ENCODE data around the gene EXOC4. TPM values are rescaled to one million over a fixed set of nuclear protein-coding genes. Genes with fewer than 3 reads are reported as not detected.

Gene EXOC4
- total RNA-seq, 1 donor from 2014 or later = 41.3 TPM

GRCh38 chr7:133735222-133735621, 482.3 kb downstream of the EXOC4 start:
- no peak for TF ChIP-seq CTCF (conservative IDR thresholded peaks at IDR 0.05; ENCODE audit: low read depth, low read length)
- DNase-seq (ENCODE audit: low read depth) = no peak
- H3K4me3 ChIP-seq (ENCODE audit: low read depth, low read length) = no peak overlapping the region

GRCh38 chr7:133739817-133740216, 486.9 kb downstream of the EXOC4 start:
- no peak for DNase-seq (ENCODE audit: low read depth)
- TF ChIP-seq CTCF (conservative IDR thresholded peaks at IDR 0.05; ENCODE audit: low read depth, low read length) = no peak
- H3K4me3 ChIP-seq (ENCODE audit: low read depth, low read length) = no peak overlapping the region

- TF ChIP-seq CTCF (conservative IDR thresholded peaks at IDR 0.05; ENCODE audit: low read depth, low read length) = no peak
- no peak overlapping the region for H3K4me3 ChIP-seq (ENCODE audit: low read depth, low read length)
- no peak for DNase-seq (ENCODE audit: low read depth)
Measured at GRCh38 chr7:133741078-133741477, 488.2 kb downstream of the EXOC4 start.

- TF ChIP-seq CTCF (conservative IDR thresholded peaks at IDR 0.05; ENCODE audit: low read depth, low read length) = no peak
- H3K4me3 ChIP-seq (ENCODE audit: low read depth, low read length) = no peak overlapping the region
- no peak for DNase-seq (ENCODE audit: low read depth)
Measured at GRCh38 chr7:133741703-133742102, 488.8 kb downstream of the EXOC4 start.

- peak; percentile 70 for TF ChIP-seq CTCF (conservative IDR thresholded peaks at IDR 0.05; ENCODE audit: low read depth, low read length)
- DNase-seq (ENCODE audit: low read depth) = no peak
- H3K4me3 ChIP-seq (ENCODE audit: low read depth, low read length) = no peak overlapping the region
Measured at GRCh38 chr7:133742709-133743538, 490.0 kb downstream of the EXOC4 start.

GRCh38 chr7:133744451-133744850, 491.6 kb downstream of the EXOC4 start:
- H3K4me3 ChIP-seq (ENCODE audit: low read depth, low read length) = no peak overlapping the region
- no peak for DNase-seq (ENCODE audit: low read depth)
- no peak for TF ChIP-seq CTCF (conservative IDR thresholded peaks at IDR 0.05; ENCODE audit: low read depth, low read length)

- no peak for TF ChIP-seq CTCF (conservative IDR thresholded peaks at IDR 0.05; ENCODE audit: low read depth, low read length)
- no peak for DNase-seq (ENCODE audit: low read depth)
- no peak overlapping the region for H3K4me3 ChIP-seq (ENCODE audit: low read depth, low read length)
Measured at GRCh38 chr7:133746305-133746704, 493.4 kb downstream of the EXOC4 start.
